Skin of body (tissue), 2 donors: Measurements from ENCODE around the gene SH3BP2. TPM values are rescaled to one million over a fixed set of nuclear protein-coding genes. Genes with fewer than 3 reads are reported as not detected.

ENCODE experiments used
- DNase-seq: peaks from one replicate; lab custom pipeline; 2025; lab: John Stamatoyannopoulos, UW
- total RNA-seq: library from RNA; depleted of rRNA; stranded (reverse); fragments of >200 nt; gene quantifications from one replicate; pipeline ENCODE4 v1.2.3, GENCODE V29; 2014

Gene SH3BP2
- total RNA-seq, 1 donor from 2014 or later = 29.4 TPM

DNA sequence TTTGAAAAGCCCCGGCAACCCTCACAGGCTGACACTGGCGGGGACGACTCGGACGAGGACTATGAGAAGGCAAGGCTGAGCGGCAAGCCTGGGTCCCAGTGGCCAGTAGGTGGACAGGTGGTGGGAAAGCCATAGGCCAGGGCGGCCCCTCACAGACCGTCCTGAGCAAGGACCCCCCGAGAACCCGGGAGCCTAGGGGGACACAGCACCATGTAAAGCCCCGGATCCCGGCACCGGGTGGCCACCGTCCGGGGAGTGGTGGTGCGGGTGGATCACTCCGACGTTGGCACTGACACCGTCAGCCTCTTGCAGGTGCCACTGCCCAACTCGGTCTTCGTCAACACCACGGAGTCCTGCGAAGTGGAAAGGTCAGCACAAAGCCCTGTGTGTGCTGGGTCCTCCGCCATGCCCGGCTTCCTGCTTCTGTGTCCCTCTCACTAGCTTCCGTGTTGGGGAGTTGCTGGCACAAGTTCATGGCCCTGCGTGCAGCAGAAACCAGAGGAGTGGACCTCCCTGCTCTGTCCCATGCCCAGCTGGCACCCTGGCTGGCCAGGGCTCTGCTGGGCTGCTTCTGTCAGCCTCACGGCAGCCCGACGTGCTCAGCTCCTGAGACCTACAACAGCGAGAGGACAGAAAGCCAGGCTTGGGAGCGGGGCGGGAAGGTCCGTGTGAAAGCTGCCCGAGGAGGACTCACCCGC, 38.9 kb downstream of the SH3BP2 start:
- no peak for DNase-seq

DNA sequence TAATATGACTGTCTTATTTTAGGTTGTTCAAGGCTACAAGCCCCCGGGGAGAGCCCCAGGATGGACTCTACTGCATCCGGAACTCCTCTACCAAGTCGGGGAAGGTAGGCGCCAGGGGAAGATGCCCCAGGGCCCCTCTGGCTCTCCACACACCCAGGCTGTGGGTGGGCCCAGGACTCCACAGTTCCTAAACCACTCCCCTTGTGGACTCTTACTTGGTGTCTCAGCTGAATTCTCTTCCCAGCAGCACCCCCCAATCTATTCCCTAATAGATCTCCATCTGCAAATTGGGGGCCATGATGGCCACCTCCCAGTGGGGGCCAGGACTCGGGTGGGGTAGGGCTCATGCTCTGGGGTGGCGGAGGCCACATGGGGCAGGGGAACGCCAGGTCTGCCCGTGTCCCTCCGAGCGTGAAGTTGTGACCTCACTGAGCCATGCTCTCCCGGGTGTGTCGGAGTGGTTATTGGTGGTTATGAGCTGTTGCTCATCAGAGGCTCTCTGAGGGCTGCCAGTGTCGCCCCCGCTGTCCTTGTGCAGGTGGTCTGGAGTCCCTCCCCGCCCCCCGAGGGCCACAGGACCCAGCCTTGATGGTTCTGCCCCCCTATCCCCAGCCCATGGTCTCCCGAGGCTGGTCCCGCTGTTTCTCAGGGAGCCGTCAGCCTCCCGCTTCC, 39.6 kb downstream of the SH3BP2 start:
- no peak for DNase-seq

DNA sequence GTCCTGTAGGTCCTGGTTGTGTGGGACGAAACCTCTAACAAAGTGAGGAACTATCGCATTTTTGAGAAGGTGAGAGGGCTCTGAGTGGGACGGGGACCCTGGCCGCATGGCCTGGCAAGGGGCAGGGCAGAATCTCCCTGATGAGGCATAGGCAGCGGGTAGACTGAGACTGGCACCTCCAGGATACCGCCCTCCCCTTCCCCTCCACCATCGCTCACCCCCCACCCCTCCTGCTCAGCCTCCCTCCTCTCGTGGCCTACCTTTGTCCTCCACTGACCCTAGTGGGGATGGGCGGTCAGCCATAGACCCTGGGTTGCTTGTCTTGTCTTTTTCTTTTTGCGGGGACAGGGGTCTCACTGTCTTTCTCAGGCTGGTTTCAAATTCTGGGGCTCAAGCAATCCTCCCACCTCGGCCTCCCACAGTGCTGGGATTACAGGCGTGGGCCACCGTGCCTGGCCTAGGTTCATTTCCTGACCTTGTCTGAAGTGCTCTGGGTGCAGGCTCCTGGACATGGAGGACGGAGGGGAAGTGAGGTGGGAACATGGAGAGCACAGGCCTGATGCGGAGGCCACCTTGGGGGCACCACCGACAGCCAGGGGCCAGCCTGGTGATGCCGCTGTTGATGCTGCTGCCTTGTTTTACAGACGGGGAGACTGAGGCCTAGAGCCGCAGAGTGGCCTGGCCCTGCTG, 40.2 kb downstream of the SH3BP2 start:
- DNase-seq = no peak

DNA sequence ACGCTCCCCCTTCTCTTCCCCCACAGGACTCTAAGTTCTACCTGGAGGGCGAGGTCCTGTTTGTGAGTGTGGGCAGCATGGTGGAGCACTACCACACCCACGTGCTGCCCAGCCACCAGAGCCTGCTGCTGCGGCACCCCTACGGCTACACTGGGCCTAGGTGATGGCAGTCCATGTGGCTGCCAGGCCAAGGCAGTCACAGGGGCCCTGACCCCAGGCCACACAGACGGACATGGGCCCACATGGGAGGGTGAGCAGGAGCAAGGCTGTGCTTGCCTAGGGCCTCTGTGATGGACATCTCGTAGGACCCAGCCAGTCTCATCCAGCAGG, 40.8 kb downstream of the SH3BP2 start:
- DNase-seq = no peak

DNA sequence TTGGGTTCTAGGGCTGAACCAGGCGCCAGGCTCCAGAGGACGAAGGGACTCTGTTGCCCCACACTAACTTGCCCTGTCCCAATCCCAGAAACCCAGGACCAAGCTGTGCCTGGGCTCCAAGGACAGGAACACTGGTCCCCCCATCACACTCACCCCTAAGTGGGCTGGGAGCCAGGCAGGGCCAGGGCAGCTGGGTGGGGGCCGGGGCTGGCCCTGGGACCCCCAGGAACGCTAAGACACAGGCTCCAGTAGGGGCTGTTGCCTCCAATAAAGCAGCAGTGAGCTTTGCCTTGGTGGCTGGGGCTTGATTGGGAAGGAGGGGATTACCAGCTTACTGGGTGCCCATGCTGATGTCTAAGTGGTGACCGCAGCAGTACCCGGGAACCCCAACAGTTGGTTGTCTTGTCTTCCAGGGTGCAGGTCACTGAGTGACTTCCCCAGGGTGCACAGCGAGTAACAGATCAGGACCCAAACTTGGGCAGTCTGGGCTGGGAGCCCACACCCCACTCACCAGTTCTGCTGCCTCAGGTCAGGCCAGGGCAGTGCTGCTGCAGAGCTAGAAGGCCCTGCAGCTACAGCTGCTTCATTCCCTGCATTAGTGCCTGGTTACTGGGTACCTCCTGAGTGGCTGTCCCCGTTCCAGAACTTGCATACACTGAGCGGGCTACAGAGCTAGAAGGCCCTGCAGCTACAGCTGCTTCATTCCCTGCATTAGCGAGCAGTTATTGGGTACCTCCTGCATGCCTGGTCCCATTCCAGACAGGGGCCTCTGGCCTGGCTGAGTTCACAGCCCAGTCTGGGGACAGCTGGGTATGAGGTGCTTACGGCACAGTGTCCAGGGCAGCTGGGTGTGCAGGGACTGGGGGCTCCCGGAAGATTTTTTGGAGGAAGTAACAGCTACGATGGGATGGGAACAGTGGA, 41.4 kb downstream of the SH3BP2 start:
- no peak for DNase-seq

DNA sequence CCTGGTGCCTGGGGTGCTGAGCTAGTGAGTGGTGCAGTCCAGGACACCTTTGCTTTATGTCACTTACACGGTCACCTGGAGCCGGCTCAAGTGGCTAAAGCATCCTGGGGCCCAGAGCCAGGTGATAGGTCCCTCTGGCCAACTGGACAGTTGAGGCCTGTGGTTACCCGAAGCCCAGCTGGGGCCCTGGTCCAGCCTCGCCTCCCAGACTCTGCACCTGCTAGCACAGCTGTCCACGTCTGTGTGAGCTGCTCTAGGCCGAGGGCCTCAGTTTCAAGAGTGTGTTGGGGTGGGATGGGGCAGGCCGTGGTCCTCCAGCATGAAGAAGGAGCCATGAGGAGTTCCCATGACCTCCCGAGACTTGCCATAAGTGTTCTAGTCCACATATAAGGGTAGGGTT, 43.1 kb downstream of the SH3BP2 start:
- DNase-seq = no peak

DNA sequence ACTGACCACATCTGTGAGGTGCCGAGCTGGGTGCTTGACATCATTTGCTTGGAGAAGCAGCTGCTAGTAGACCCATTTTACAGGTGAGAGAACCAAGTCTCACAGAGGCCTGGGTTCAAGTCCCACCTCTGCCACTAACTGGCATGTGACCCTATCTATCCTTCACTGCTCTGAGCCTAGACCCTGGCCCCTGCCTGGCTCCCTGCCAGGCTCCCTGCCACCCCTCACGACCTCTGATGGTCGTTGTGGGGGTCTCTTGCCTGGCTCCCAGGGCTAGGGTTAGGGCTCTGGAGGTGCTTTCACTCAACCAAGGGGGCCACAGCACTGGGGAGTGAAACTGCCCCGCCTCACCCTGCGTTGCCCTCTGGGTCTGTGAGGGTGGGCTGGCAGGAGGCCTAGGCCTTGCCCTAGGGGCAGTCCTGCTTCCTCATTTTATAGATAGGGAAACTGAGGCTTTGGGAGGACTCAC, 43.5 kb downstream of the SH3BP2 start:
- no peak for DNase-seq

DNA sequence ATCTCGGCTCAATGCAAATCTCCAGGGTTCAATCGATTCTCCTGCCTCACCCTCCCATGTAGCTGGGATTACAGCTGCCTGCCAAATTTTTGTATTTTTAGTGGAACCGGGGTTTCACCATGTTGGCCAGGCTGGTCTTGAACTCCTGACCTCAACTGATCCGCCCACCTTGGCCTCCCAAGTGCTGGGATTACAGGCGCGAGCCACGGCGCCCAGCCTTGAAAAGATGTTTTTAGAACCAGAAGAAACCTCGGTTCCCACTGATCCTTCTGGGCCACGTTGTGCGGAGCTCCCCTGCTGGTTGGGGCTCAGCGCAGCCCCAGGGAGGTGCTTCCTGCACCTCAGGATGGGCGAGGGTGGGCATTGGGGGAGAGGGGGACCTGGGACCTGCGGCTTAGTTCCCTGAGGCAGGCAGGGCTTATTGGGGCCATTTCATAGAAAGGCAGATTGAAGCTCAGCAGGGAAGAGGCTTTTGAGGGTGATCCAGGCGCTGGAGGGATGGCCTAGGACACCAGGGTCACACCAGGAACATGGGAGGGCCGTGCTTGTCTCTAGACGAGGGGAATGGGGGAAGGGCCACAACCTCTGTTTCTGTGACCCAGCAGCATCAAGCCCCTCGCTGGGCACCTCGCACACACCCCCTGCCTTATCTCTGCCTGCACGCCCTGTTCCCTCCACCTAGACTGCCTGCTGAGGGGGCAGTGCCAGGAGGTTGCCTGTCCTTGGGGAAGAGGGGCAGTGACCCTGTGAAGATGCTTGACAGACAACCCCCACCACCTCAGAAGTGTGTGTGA, 44.4 kb downstream of the SH3BP2 start:
- no peak for DNase-seq

DNA sequence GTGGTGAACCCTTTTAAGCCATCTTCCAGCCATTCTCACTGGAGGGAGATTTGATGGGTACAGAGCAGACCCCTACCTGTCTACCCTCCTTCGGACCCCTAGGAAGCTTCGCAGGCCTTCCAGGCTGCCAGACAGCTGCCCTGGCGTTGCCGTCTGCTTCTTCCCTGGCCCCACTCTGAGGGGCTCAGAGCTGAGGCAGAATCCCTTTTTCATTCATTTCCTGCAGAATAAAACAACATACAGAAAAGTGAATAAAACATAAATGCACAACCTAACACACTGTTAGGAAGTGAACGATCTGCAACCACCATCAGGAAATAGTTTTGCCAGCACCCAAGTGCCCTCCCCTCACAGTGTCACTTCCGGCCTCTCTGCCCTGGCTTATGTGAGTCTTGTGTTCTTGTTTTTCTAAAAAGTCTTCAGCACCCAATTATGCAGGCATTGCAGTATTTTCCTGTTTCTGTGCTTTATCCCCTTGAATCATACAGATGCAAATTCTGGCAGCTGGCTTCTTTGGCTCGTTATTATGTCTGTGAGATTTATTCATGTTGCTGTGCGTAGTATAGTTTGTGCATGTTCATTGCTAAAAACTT, 45.1 kb downstream of the SH3BP2 start:
- DNase-seq = peak; percentile 89

DNA sequence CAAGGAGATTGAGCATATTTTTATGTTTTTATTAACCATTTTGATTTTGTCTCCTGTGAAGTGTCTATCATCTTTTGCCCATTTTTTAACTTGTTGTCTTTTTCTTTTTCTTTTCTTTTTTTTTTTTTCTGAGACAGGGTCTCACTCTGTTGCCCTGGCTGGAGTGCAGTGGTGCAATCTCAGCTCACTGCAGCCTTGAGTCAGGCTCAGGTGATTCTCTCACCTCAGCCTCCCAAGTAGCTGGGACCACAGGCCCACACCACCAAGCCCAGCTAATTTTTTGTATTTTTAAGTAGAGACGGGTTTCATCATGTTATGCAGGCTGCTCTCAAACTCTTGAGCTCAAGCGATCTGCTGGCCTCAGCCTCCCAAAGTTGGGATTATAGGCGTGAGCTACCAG, 46.2 kb downstream of the SH3BP2 start:
- no peak for DNase-seq

DNA sequence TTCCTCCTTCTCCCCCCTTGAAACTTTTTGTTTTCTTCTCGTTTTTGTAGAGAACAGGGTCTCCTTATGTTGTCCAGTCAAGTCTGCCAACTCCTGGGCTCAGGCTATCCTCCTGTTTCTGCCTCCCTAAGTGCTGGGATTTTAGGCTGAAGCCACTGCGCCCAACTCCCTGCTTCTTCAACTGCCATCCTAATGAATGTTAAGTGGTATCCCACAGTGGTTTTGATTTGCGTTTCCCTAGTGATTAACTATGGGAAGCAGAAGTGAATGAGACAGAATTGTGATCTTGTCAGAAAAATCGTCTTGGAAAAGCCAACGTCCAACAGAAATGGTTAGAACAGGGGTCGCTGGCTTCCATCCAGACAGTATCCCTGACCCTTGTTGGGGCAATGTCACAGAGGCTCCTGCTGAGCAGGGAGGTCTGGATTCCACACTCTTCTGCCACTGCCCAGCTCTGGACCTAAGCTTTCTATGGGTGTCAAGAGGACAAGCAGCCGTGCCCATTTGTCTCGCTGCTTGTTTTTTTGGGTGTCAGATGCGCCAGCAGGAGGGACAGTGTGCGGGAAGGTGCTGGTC, 49.9 kb downstream of the SH3BP2 start:
- no peak for DNase-seq

DNA sequence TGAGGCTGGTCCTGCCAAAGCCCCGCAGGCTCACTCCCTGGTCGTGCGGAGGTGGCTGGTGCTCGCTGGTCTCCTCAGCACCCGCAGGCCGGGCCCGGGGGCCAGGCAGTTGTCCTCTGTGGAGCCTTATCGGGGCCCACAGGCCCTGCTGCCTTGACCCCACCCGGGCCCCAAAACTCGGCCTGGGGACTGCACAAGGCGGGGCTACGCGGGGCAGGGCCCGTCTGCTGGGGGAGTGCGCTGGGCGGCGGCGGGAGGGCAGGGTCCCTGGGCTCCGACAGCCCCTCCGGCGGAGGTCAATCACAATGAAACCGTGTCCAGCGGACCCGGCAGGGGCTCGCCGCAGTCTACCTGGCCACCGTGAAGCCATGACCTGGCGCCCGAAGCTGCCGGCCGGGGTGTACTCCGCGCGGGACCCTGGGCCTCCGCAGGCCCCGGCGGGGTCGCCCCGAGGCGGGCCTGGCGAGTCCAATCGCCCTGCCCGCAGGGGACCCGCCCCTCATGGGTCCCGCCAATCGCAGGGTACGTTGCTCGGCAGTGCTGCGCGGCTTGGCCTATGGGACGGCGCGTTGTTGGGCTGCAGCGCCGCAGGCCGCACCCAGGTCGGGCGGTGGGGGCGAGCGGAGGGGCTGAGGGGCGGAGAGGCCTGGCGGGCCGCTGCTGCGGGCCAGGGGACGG, 50.5 kb downstream of the SH3BP2 start, which contains the start of gene ADD1:
Gene ADD1, plus strand, starts transcription at position 582 of the 678 bp plus-strand sequence. CDS start 32,072 bp downstream, outside the sequence.
- DNase-seq = peak; percentile 95

DNA sequence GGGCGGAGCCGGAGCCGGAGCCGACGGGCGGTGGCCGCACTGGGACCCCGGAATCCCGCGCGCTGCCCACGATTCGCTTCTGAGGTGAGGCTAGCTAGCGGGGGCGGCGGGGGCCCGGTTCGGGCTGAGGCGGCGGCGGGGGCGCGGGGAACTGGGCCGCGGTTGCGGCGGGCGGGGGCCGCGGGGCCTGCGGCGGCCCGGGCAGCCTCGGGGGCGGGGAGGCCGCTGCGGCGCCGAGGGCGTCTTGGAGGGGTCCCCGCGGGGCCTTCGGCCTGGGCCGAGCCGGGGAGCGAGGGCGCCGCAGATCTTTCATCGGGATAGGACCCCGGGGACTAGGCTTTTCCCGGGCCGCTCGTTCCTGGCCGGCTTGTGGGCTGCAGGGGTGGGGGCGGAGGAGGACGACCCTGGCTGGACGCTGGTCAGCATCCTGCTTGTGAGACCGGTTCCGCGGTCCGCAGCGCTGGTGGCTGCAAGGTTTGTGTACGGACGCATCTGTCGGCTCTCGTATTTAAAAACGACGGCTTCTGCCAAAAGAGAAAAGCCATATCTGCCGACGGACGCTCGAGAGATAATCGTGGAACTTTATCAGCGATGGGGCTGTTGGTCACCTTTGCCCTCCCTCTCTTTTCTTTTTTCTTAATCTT, 51.2 kb downstream of the SH3BP2 start:
- DNase-seq = no peak

DNA sequence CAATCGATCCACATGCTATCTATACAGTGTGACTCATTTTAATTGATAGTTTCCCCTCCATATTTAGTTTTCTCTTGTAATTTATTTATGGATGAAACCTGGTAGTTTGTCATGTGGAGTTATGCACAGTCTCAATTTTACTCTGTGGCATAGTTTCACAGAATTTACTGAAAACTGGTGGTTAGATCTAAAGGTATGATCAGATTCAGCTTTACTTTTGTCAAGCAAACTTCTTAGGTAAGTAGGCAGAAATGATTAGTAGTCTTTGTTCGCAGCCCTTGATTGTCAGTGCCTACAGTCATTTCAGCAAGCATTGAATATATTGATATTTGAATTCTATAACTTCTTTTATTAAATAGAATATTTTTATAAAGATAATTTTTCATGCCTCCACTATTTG, 53.3 kb downstream of the SH3BP2 start:
- no peak for DNase-seq

DNA sequence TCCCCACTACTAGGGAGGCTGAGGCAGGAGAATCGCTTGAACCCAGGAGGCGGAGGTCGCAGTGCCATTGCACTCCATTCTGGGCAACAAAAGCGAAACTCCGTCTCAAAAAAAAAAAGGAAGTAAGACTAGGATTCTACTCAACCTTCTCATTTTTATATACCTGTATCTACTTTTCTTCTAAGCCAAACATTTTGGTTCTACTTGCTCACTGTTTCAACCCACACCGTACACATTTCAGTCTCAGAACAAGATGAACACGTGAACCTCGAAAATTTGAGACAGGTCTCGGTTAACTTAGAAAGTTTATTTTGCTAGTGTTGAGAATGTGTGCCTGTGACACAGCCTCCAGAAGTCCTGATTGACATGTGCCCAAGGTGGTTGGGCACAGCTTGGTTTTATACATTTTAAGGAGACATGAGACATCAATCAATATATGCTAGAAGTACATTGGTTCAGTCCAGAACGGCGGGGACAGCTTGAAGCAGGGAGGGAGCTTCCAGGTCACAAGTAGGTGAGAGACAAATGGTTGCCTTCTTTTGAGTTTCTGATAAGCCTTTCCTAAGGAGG, 54.5 kb downstream of the SH3BP2 start:
- DNase-seq = no peak

DNA sequence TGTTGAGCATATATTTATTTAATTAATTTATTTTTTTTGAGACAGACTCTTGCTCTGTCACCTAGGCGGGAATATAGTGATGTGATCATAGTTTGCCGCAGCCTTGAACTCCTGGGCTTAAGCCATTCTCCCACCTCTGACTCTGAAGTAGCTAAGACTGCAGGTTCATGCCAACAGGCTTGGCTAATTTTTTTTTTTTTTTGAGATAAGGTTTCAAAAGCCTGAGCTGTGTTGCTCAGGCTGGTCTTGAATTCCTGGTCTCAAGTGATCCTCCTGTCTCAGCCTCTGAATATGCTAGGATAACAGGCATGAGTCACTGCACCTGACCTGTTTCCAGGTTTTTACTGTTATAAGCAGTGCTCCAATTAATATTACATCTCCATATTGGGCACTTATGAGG, 55.6 kb downstream of the SH3BP2 start:
- DNase-seq = no peak

DNA sequence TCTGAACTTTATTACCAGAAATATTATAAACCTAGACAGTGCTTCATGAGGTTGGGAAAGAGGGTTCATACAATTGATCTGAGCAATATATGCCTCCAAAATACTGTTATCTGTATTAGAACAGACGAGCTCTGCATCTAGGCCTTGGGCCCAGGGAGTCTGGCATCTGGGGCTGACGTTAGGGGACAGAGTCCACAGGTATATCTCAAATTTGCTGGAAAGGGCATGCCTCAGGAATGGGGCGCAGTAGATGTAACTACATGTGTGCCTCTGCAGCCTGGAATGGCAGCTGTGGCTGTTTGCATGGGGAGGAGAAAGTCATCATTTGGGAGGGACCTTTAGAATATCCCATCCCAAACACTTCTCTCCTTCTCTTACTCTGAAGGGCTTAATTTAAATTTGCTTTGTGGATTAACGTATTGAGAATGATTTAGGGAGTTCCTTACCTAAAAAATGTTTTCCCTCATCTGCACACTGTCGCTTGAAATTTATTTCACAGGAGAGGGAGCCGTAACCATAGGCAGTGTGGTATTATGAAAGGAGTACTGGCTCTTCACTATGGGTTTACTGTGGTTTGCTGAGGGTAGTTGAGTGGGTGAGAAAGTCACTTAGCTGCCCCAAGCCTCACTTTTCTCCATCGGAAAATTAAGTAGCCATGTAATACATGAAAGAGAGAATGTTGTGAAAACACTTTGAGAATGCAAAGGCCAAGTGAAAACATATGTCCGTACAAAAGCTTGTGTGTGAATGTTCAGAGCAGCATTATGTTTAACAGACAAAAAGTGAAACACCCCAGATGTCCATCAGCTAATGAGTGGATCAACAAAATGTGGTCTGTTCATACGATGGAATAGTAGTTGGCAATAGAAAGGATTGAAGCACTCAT, 56.6 kb downstream of the SH3BP2 start:
- no peak for DNase-seq
